ENCODE data around the gene DENND1C. TPM values are rescaled to one million over a fixed set of nuclear protein-coding genes. Genes with fewer than 3 reads are reported as not detected.
A peak's percentile ranks its signal among the peaks of the same experiment; 100 is the strongest.

The DENND1C gene
- total RNA-seq, 1 donor from 2014 or later: 8.7 TPM

DNA sequence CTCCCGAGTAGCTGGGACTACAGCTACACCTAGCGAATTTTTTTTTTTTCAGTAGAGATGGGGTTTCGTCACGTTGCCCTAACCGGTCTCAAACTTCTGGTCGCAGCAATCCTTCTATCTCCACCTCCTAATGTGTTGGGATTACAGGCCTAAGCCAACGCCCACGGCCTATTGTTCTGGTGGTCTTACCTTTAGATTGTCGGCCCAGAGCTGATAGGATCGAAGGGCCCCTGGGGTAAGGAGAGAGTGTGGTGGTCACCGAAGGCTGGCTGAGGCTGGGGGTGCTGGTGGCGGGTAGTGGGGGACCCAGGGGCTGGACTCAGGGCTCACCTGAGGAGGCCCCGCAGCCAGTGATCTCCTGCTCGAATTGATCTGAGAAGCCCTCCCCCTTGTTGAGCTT, 10.5 kb downstream of the DENND1C start:
- ATAC-seq: no peak
- Histone ChIP-seq H3K4me1 (peaks cover 5% of the 10 kb centered on the region), H3K9me3 (no peaks in the 10 kb centered on the region), H3K27me3 (peaks cover 4% of the 10 kb centered on the region), H3K4me3 (no peak overlapping the region), H3K36me3 (no peaks in the 10 kb centered on the region), H3K27ac (no peak overlapping the region)
- no peak for DNase-seq
- TF ChIP-seq CTCF (IDR thresholded peaks at IDR 0.05): no peak
- intact Hi-C loops (cut with DNase I): no loop called here

GRCh38 chr19:6470173-6470572, 11.4 kb downstream of the DENND1C start:
- no peaks in the 10 kb centered on the region for H3K36me3 ChIP-seq
- ATAC-seq: no peak
- no peak for DNase-seq
- no peak overlapping the region for H3K27ac ChIP-seq
- H3K4me1 ChIP-seq: no peaks in the 10 kb centered on the region
- H3K9me3 ChIP-seq: no peaks in the 10 kb centered on the region
- H3K4me3 ChIP-seq: no peak overlapping the region
- intact Hi-C loops (cut with DNase I): no loop called here
- no peak for TF ChIP-seq CTCF (IDR thresholded peaks at IDR 0.05)
- no peaks in the 10 kb centered on the region for H3K27me3 ChIP-seq

DNA sequence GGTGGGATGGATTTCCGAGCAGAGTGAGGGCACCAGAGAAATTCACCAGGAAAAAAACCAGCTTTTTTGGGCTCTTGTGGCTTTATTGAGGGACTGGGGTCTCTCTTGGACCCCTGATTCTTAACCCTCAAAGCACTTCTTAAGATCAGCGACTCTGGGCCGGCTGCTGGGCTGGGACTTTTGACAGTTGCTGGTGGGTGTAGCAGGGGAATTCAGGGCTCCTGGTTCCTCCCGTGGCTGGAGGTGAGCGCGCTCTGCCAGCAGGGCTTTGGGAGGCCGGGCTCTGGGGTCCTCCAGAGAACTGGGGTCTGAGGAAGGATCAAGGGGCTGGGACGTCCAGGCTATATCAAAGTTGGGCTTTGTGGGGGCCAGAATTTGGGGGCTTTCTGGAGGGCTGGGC, 14.2 kb downstream of the DENND1C start:
- Histone ChIP-seq H3K27me3 (peaks cover 11% of the 10 kb centered on the region), H3K4me1 (no peaks in the 10 kb centered on the region), H3K27ac (no peak overlapping the region), H3K9me3 (no peaks in the 10 kb centered on the region), H3K4me3 (no peak overlapping the region), H3K36me3 (no peaks in the 10 kb centered on the region)
- ATAC-seq (no peak), DNase-seq (no peak)
- TF ChIP-seq CTCF (IDR thresholded peaks at IDR 0.05): no peak
- intact Hi-C loops (cut with DNase I): no loop called here

DNA sequence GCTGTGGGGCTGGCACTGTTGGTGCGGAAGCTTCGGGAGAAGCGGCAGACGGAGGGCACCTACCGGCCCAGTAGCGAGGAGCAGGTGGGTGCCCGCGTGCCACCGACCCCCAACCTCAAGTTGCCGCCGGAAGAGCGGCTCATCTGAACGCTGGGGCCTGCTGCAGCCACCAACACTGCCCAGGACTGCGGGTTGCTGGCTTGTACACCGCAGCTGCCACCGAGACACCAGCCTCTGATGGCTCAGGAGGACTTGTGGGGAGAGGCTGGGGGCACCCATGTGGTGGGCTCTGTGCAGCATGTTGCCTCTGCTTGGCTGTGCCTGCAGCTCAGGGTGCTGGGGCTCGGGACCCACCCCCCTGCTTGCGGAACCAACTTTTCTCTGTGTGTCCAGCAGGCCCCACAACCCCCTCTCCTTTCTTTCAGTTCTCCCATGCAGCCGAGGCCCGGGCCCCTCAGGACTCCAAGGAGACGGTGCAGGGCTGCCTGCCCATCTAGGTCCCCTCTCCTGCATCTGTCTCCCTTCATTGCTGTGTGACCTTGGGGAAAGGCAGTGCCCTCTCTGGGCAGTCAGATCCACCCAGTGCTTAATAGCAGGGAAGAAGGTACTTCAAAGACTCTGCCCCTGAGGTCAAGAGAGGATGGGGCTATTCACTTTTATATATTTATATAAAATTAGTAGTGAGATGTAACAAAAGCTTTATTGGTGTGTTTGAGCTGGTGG, 14.9 kb downstream of the DENND1C start:
- Histone ChIP-seq H3K4me1 (no peaks in the 10 kb centered on the region), H3K27ac (no peak overlapping the region), H3K27me3 (peaks cover 11% of the 10 kb centered on the region), H3K9me3 (no peaks in the 10 kb centered on the region), H3K4me3 (no peak overlapping the region), H3K36me3 (no peaks in the 10 kb centered on the region)
- intact Hi-C loops (cut with DNase I): no loop called here
- ATAC-seq (no peak), DNase-seq (no peak)
- no peak for TF ChIP-seq CTCF (IDR thresholded peaks at IDR 0.05)

GRCh38 chr19:6465663-6466062, 15.9 kb downstream of the DENND1C start:
- Histone ChIP-seq H3K4me3 (no peak overlapping the region), H3K27me3 (peaks cover 11% of the 10 kb centered on the region), H3K27ac (no peak overlapping the region), H3K4me1 (no peaks in the 10 kb centered on the region), H3K36me3 (no peaks in the 10 kb centered on the region), H3K9me3 (no peaks in the 10 kb centered on the region)
- DNase-seq: no peak
- TF ChIP-seq CTCF (IDR thresholded peaks at IDR 0.05): no peak
- ATAC-seq: no peak
- intact Hi-C loops (cut with DNase I): no loop called here

GRCh38 chr19:6465006-6465405, 16.6 kb downstream of the DENND1C start:
- intact Hi-C loops (cut with DNase I): no loop called here
- peaks cover 11% of the 10 kb centered on the region for H3K27me3 ChIP-seq
- ATAC-seq: peak; percentile 41
- H3K36me3 ChIP-seq: no peaks in the 10 kb centered on the region
- DNase-seq: peak; percentile 71
- H3K9me3 ChIP-seq: no peaks in the 10 kb centered on the region
- H3K27ac ChIP-seq: no peak overlapping the region
- H3K4me3 ChIP-seq: peak overlapping the region; percentile 54
- no peaks in the 10 kb centered on the region for H3K4me1 ChIP-seq
- no peak for TF ChIP-seq CTCF (IDR thresholded peaks at IDR 0.05)
